NCI-H524 (cell line): ENCODE data around the gene CRABP2.

ENCODE experiments used
- DNase-seq, 2 experiments: peaks; one replicate each; lab custom pipeline; 2025; lab: John Stamatoyannopoulos, UW

The CRABP2 gene

GRCh38 chr1:156709031-156709430, 3.6 kb upstream of the CRABP2 start:
- no peak for DNase-seq

GRCh38 chr1:156708218-156708661, 2.9 kb upstream of the CRABP2 start:
- no peak for DNase-seq

GRCh38 chr1:156707417-156708217, 2.2 kb upstream of the CRABP2 start:
- DNase-seq: peak; percentile 14 to 20

GRCh38 chr1:156706657-156707416, 1.5 kb upstream of the CRABP2 start:
- peak; percentile 67 to 79 for DNase-seq

GRCh38 chr1:156705918-156706656, 704 bp upstream of the CRABP2 start:
- DNase-seq: peak; percentile 82 to 86

GRCh38 chr1:156704930-156705320, 458 bp downstream of the CRABP2 start:
- DNase-seq: no peak

- no peak for DNase-seq
Measured at GRCh38 chr1:156704166-156704711, 1.1 kb downstream of the CRABP2 start.

GRCh38 chr1:156703741-156704140, 1.6 kb downstream of the CRABP2 start:
- peak; percentile 14 to 58 for DNase-seq

GRCh38 chr1:156703336-156703735, 2.0 kb downstream of the CRABP2 start:
- no peak for DNase-seq

GRCh38 chr1:156700736-156701531, 4.4 kb downstream of the CRABP2 start:
- DNase-seq: no peak

- no peak for DNase-seq
Measured at GRCh38 chr1:156698995-156699394, 6.4 kb downstream of the CRABP2 start.

- DNase-seq: peak in 1 of 2 experiments; percentile 45
Measured at GRCh38 chr1:156697481-156697880, 7.9 kb downstream of the CRABP2 start.

GRCh38 chr1:156696755-156697154, 8.6 kb downstream of the CRABP2 start:
- DNase-seq: no peak

- no peak for DNase-seq
Measured at GRCh38 chr1:156694690-156694962, 10.8 kb downstream of the CRABP2 start.

GRCh38 chr1:156693848-156694689, 11.3 kb downstream of the CRABP2 start:
- DNase-seq: no peak

GRCh38 chr1:156692925-156693847, 12.2 kb downstream of the CRABP2 start:
- DNase-seq: no peak

GRCh38 chr1:156692441-156692924, 12.9 kb downstream of the CRABP2 start:
- no peak for DNase-seq

- DNase-seq: peak in 1 of 2 experiments; percentile 14
Measured at GRCh38 chr1:156691665-156692440, 13.5 kb downstream of the CRABP2 start.

GRCh38 chr1:156691191-156691590, 14.2 kb downstream of the CRABP2 start:
- DNase-seq: no peak
